Kidney (tissue), 14 donors: Measurements from ENCODE around the gene TEX29. TPM values are rescaled to one million over a fixed set of nuclear protein-coding genes. Genes with fewer than 3 reads are reported as not detected.
A peak's percentile ranks its signal among the peaks of the same experiment; 100 is the strongest.

Experiments
- DNase-seq, 5 donors: peaks; one replicate each; pipeline ENCODE4 v3.0.0-alpha.2; 2013 to 2020
- FAIRE-seq: peaks from 2 replicates; lab custom pipeline; 2012; peaks lifted over from hg19 to GRCh38; lab: Jason Lieb, UNC
- H3K27ac ChIP-seq, 2 donors: one replicate each; pipeline ENCODE4 v1.7.0; 2013; ENCODE audit warnings: low read depth in 2 of 2, low read length in 2 of 2, inconsistent platforms in 1 of 2
- H3K27me3 ChIP-seq: one replicate; pipeline ENCODE4 v1.7.1; 2013; ENCODE audit warnings: low read length, inconsistent platforms; ENCODE audit not compliant: control insufficient read depth, insufficient read depth
- H3K36me3 ChIP-seq, 3 donors: one replicate each; pipeline versions ENCODE4 v1.7.0 to v1.7.1; 2013; ENCODE audit warnings: low read length in 3 of 3, control low read depth in 1 of 3, inconsistent platforms in 1 of 3; ENCODE audit not compliant: insufficient read depth in 3 of 3, control insufficient read depth in 2 of 3
- H3K4me1 ChIP-seq, 3 donors: one replicate each; pipeline versions ENCODE4 v1.7.0 to v1.7.1; 2013; ENCODE audit warnings: low read length in 3 of 3, inconsistent platforms in 1 of 3, low read depth in 1 of 3; ENCODE audit not compliant: control insufficient read depth in 2 of 3, insufficient read depth in 2 of 3
- H3K4me3 ChIP-seq, 3 donors: one replicate each; pipeline versions ENCODE4 v1.7.0 to v1.8.1; 2013; ENCODE audit warnings: low read length in 3 of 3, control low read depth in 1 of 3, inconsistent platforms in 1 of 3
- H3K9ac ChIP-seq, 3 donors: one replicate each; pipeline versions ENCODE4 v1.7.0 to v1.7.1; 2013; ENCODE audit warnings: low read length in 3 of 3, control low read depth in 1 of 3, inconsistent platforms in 1 of 3
- H3K9me3 ChIP-seq, 3 donors: one replicate each; pipeline versions ENCODE4 v1.7.0 to v1.7.1; 2013; ENCODE audit warnings: low read length in 3 of 3, control low read depth in 1 of 3, inconsistent platforms in 1 of 3; ENCODE audit not compliant: control insufficient read depth in 2 of 3, insufficient read depth in 1 of 3
- CTCF ChIP-seq: IDR thresholded peaks from 3 replicates; pipeline ENCODE4 v1.5.1; 2012; ENCODE audit warnings: mild to moderate bottlenecking, moderate library complexity, borderline replicate concordance; ENCODE audit not compliant: insufficient read depth; ENCODE audit errors: extremely low read depth
- intact Hi-C: fragments of 100-400 bp; cut with DNase I; formaldehyde crosslinking; loops from one replicate; pipeline ENCODE4 v1.11.1; 2022
- polyA plus RNA-seq: library from polyadenylated mRNA; stranded (reverse); fragments of 350-450 nt; fragmentation: Illumina TruSeq; extraction: RNeasy Lipid Tissue Mini Kit (QIAGEN cat#74804); gene quantifications from one replicate; pipeline ENCODE4 v1.2.3, GENCODE V29; 2014; ENCODE audit warnings: low read depth, low replicate concordance; ENCODE audit not compliant: insufficient read depth
- total RNA-seq: library from RNA; stranded (reverse); fragmentation: NEBNext Ultra II Directional; extraction: Animal tissue kit (Norgen Biotek cat#: 25700); gene quantifications from one replicate; pipeline ENCODE4 v1.2.1, GENCODE V29; 2021
- donor health status: control.
- donor health status: control.
- donor health status: control.
- donor health status: control.
- donor health status: control.
- donor health status: DM: yes; HTN: yes; CAD: no.
- donor health status: Normal renal cell carcinoma (clear cell type).

The TEX29 gene
- total and polyA plus RNA-seq, 2 donors from 2014 or later: not detected

DNA sequence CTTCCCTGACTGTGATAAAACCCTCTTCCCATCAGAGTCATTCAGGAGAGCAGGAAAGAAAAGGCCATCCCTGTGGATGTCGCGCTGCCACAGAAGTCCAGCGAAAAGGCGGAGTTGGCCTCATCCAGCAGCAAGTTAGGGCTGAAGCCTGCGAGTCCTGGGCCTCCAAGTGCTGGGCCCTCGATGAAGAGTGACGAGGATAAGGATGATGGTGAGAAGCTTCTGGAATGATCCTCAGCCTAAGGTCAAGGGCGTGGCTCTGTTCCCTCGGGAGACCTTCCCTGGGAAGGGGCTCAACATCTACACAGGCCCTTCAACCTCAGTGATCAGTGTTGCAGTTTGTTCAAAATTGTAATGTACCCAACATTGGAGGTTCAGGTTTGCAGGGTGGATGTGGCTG, 22.3 kb downstream of the TEX29 start:
- H3K4me1 ChIP-seq: no peaks in the 10 kb centered on the region
- FAIRE-seq (no peak), DNase-seq (peak in 1 of 5 donors; percentile 43)
- no peaks in the 10 kb centered on the region for H3K36me3 ChIP-seq
- no peak overlapping the region for H3K9ac ChIP-seq
- intact Hi-C loops: no loop called here
- no peak overlapping the region for H3K4me3 ChIP-seq
- TF ChIP-seq CTCF: no peak
- no peaks in the 10 kb centered on the region for H3K9me3 ChIP-seq
- no peak overlapping the region for H3K27ac ChIP-seq
- no peaks in the 10 kb centered on the region for H3K27me3 ChIP-seq

DNA sequence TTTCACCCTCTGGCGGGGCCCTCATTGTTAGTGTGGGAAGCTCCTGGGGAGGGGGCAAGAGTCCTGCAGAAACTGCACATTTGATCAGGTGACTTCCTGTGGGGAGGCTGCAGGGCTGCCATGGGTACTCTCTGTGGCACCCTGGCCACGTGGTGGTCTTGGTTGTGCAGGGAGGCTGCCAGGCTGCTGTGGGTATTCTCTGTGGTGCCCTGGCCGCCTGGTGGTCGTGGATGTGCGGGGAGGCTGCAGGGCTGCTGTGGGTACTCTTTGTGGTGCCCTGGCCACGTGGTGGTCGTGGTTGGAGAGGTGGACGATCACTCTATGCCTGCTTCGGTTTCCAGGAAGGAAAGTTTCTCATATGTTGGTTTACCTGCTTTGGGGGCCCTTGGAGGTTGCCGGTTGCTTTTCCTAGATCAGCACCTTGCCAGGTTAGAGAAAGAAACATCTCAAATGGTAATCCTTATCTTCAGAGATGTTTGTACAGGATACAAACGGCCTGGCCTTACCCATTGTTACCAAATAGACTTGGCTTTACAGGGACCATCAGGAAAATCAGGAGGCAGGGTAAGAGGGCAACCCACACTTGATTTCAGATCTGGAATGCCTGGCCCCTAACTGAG, 22.9 kb downstream of the TEX29 start:
- no peak for TF ChIP-seq CTCF
- H3K27ac ChIP-seq: no peak overlapping the region
- no peak overlapping the region for H3K4me3 ChIP-seq
- peak in 1 of 5 donors; percentile 33 for DNase-seq
- H3K36me3 ChIP-seq: no peaks in the 10 kb centered on the region
- H3K9ac ChIP-seq: no peak overlapping the region
- no peaks in the 10 kb centered on the region for H3K4me1 ChIP-seq
- no peak for FAIRE-seq
- intact Hi-C loops: no loop called here
- H3K27me3 ChIP-seq: no peaks in the 10 kb centered on the region
- no peaks in the 10 kb centered on the region for H3K9me3 ChIP-seq

- peak in 4 of 5 donors; percentile 68 to 76 (median 69) for DNase-seq
- Histone ChIP-seq H3K4me1 (no peaks in the 10 kb centered on the region), H3K9me3 (no peaks in the 10 kb centered on the region), H3K27ac (no peak overlapping the region), H3K4me3 (no peak overlapping the region), H3K9ac (no peak overlapping the region), H3K36me3 (no peaks in the 10 kb centered on the region), H3K27me3 (no peaks in the 10 kb centered on the region)
- no peak for TF ChIP-seq CTCF
- intact Hi-C loops: no loop called here
- FAIRE-seq: no peak
Measured at GRCh38 chr13:111344471-111345191, 24.2 kb downstream of the TEX29 start.
